GM18519 (cell line): Measurements from ENCODE around the gene CHDH.

Experiments used
- ATAC-seq: cut with Tn5 transposase; IDR thresholded peaks from one replicate; pipeline ENCODE4 v1.9.1; 2021; ENCODE audit warnings: mild to moderate bottlenecking, moderate library complexity; ENCODE audit not compliant: unreplicated experiment, low FRiP score

CHDH gene

GRCh38 chr3:53829605-53830004 lies 16.6 kb downstream of the CHDH start:
- no peak for ATAC-seq

GRCh38 chr3:53828581-53828980 lies 17.6 kb downstream of the CHDH start:
- no peak for ATAC-seq

DNA sequence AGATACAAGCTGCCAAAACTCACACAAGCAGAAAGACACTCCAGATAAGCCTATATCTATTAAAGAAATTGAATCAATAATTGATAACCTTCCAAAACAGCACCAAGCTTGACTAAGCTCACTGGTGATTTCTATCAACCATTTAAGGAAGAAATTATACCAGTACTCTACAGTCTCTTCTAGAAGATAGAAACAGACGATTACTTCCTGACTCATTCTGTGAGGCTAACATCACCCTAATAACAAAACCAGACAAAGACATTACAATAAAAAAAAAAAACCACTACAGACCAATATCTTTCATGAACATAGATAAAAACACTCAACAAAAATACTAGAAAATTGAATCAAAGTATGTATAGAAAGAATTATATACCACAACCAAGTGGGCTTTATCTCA lies 20.2 kb downstream of the CHDH start:
- no peak for ATAC-seq

DNA sequence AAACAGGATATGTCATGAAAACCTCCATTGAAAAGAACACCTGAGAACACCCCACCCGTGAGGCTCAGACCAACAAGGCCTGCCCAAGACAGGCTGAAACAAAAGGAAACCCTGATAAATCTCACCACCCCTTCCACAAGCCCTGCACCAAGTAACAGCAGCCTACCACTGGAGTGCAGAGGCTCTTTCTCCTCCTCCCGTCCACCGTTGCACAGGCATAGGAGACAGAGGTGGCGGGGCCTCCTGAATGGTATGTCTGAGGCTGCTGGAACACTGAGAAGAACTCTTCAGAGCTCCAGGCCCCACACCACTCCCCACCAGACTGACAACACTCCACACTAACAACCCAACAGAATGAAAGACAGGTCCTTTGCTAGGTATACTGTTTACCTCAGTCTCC lies 21.4 kb downstream of the CHDH start:
- ATAC-seq = no peak

GRCh38 chr3:53823956-53824657 lies 22.1 kb downstream of the CHDH start:
- no peak for ATAC-seq

DNA sequence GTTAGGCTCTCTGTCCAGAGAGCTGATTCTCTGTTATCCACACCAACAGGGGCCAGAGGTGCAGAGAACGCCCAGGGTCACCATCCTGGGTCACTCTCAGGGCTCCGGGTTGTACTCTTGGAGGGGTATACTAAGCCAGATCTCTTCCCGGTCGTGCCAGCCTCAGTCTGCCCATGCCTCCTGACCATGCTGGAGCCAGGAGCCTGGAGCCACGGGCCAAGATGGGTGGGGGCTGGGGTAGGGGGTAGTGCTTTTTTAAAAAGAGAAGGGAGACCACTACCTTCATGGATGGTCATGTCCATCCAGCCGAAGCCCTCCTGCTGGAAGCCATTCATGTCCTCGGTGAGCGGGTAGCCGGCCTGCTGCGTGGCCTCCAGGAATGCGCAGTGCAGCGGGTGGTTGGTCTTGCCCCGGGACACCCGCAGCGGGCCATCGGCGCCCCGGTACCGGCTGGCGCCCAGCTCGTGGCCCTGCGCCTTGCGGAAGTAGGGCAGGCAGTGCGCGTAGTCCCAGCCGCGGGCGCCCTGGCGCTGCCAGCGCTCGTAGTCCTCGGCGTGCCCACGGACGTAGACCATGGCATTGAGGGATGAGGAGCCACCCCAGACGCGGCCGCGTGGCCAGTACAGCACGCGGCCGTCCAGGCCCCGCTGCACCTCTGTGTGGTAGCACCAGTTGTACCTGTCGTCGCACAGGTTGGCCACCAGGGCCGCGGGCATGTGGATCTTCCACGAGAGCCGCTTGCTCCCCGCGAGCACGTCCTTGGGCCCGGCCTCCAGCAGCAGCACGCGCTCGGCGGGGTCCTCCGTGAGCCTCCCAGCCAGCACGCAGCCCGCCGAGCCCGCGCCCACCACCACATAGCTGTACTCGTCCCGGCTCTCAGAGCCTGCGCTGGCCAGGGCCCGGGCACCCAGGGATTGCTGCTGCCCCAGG lies 22.9 kb downstream of the CHDH start:
- ATAC-seq = no peak

DNA sequence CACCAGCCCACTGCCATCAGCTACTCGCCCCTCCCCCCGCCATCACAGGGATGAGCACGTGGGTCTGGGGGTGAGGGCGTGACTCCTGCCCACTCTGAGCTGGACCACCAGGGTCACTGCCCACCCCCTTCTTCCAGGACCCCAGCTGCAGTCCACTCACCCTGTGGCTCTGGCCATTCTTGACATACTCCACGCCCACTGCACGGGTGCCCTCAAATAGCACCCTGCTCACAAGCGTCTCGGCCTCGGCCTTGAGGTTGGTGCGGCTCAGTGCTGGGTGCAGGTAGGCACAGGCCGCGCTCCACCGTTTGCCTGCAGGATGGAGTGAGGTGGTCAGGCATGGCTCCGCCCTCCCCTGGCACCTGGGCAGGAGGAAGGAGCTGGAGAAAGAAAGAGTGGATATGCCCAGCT lies 23.9 kb downstream of the CHDH start:
- ATAC-seq = no peak

DNA sequence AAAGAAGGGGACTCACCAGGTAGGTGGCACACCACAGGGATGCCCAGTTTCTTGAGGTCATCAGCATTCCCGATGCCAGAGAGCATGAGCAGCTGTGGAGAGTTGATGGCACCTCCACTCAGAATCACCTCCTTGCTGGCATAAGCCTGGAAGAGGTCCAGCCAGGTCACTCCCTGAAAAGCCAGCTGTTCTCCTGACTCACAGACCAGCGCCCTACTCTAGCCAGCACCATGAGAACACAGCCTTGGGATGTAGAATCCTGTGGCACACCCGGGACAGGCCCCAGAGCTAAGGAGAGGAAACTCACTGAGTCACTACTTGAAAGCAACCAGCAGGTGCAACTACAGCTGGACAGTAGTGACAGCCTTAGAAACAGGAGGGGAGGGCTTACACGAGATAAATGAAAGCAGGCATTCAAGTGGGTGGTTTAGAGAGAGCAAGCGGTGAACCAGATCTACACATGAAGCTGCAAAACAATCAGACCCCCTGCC lies 24.5 kb downstream of the CHDH start:
- ATAC-seq = no peak

DNA sequence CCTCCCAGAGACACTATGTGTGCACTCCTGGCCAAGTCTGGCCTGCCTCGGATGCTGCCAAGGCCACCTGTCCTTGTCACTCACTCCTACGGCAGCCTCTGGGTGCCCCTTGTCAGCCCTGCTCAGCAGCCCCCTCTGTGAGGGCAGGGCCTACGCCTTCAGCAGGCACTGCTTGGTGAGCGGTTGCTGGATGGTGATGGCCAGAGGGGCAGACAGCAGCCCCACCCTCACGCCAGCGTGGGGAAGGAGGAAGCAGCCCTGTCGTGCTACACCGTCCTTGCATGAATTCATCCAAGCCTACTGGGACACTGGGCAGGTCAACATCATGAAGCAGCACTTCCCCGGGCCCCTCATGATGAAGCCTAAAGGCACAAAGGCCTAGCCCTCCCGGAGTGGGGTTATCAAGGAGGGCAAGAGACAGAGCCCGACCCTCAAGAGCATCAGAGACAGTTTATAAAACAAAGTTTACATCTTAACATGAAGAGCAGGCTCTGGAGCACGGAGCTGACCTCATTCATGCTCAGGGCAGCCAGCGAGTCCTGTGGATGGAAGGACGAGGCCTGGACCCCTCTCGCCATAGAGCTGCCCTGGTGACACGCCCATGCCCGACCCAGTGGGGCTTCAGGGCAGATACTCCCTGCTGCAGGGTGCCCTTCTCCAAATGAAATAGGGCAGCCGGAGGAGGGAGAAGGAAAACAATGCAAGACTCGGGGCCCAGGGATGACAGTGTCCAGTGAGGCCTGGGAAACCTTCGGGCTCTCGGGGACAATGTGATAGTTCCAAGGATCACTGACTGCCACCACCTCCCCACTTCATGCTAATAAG lies 25.3 kb downstream of the CHDH start:
- ATAC-seq = no peak

GRCh38 chr3:53820084-53820483 lies 26.1 kb downstream of the CHDH start:
- ATAC-seq = no peak

- ATAC-seq = no peak
Measured at GRCh38 chr3:53819163-53819868, 26.9 kb downstream of the CHDH start.

- ATAC-seq = no peak
Measured at GRCh38 chr3:53818221-53819162, 27.7 kb downstream of the CHDH start.

- ATAC-seq = no peak
Measured at GRCh38 chr3:53817809-53818208, 28.4 kb downstream of the CHDH start.

DNA sequence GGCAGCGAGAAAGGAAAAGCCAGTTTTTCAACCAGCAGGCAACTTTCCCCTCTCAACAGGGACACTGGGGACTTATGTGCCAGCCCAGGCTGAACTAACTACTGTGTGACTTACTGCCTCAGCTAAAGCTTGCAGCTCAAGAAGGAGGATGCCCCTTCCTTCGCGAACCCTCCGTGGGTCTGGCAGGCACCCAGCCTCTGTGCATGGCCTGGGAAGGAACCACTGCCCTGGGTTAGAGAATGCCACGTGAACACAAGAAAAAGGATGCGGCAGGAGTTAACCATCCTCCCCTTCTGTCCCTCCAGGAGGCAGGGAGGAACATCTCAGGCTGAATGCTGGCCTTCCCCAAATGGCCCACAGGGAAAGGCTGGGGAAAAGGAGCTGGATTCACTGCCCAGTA lies 29.0 kb downstream of the CHDH start:
- ATAC-seq = no peak

DNA sequence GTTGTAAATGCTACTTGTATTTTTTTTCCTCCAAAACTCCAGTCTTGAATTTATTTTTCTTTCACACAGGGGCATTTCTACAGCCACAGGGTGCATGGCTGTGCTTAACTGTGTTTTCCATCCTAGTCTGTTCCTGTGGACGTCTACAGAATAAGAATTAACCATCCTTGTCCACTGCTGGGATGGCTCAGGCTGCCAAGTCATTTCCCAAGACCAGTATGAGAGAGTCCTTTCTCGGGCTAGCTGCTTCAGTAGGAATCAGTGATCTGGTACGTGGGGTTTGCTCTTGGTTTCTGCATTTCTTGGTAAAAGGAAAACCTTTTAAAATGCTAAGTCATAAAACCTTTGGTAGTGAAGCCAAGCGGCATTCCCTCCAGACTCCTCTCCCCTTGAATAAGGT lies 29.8 kb downstream of the CHDH start:
- no peak for ATAC-seq

GRCh38 chr3:53815651-53816050 lies 30.6 kb downstream of the CHDH start:
- no peak for ATAC-seq

- no peak for ATAC-seq
Measured at GRCh38 chr3:53815067-53815466, 31.2 kb downstream of the CHDH start.

DNA sequence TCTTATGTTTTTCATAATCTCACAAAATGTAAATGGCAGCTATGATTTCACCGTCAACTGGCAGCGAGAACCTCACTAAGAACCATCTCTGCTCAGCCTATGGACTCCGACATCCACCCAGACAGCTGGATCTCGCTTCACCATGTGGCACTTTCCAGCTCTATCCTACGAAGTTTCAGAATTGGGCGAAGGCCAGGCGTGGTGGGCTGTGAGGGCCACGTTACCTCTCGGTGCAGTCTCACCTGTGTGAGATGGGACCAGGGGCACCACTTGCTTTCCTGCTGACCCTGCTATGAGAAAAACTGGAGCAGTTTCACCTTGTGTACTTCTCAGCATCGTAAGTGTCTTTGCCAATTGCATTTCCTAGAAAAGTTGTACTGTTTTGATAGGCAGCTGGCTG lies 32.3 kb downstream of the CHDH start:
- ATAC-seq = no peak

GRCh38 chr3:53813229-53813628 lies 33.0 kb downstream of the CHDH start:
- no peak for ATAC-seq
